Mucosa of rectum (tissue), 2 donors: ENCODE data around the gene SLC1A4.
A peak's percentile ranks its signal among the peaks of the same experiment; 100 is the strongest.
"Not testable (repeated sequence)": the region's sequence is repeated elsewhere in the genome, so short reads cannot be mapped to it uniquely, and the experiment has no call there.

Experiments
- H3K27ac ChIP-seq, 2 donors: one replicate each; pipeline ENCODE4 v1.7.0; 2013; ENCODE audit warnings: inconsistent platforms in 2 of 2, low read depth in 2 of 2, low read length in 2 of 2
- H3K27me3 ChIP-seq, 2 donors: one replicate each; pipeline ENCODE4 v1.7.0; 2013; ENCODE audit warnings: low read length in 2 of 2; ENCODE audit not compliant: control insufficient read depth in 2 of 2, insufficient read depth in 2 of 2
- H3K36me3 ChIP-seq, 2 donors: one replicate each; pipeline ENCODE4 v1.7.0; 2013; ENCODE audit warnings: low read length in 2 of 2; ENCODE audit not compliant: control insufficient read depth in 2 of 2, insufficient read depth in 2 of 2
- H3K4me1 ChIP-seq, 2 donors: one replicate each; pipeline ENCODE4 v1.7.0; 2013; ENCODE audit warnings: low read length in 2 of 2, mild to moderate bottlenecking in 1 of 2; ENCODE audit not compliant: control insufficient read depth in 2 of 2, insufficient read depth in 2 of 2
- H3K4me3 ChIP-seq, 2 donors: one replicate each; pipeline ENCODE4 v1.7.0; 2013; ENCODE audit warnings: low read length in 2 of 2
- H3K9ac ChIP-seq, 2 donors: one replicate each; pipeline ENCODE4 v1.7.0; 2013; ENCODE audit warnings: low read length in 2 of 2, low read depth in 1 of 2, mild to moderate bottlenecking in 1 of 2
- H3K9me3 ChIP-seq, 2 donors: one replicate each; pipeline ENCODE4 v1.7.0; 2013; ENCODE audit warnings: low read length in 2 of 2; ENCODE audit not compliant: control insufficient read depth in 2 of 2
- donor health status: healthy.
- donor health status: Normal muscosa, but diverticular disease.

SLC1A4 gene

GRCh38 chr2:65004232-65004631 is 15.0 kb downstream of the SLC1A4 start:
- not testable (repeated sequence) for H3K27ac ChIP-seq, H3K36me3 ChIP-seq

DNA sequence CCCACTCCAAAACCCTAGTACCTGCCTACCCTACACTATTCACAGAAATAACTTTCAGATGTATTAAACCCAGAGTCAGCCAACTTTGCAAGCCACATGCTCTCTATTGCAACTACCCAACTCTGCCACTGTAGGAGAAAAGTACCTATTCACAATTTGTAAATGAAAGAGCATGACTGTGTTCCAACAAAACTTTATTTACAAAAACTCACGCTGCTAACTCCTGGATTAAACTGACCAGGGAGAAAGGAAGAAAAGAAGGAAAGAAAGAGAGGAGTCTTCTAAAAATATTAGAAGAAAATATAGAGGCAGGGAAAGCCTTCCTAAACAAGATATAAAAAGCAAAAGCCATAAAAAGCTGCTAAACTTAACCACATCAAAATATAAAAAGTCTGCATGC is 24.6 kb downstream of the SLC1A4 start:
- H3K9ac ChIP-seq = no peak overlapping the region
- peaks cover 11 to 24% of the 10 kb centered on the region in 2 donors for H3K36me3 ChIP-seq
- no peak overlapping the region for H3K27ac ChIP-seq
- no peaks in the 10 kb centered on the region for H3K9me3 ChIP-seq
- H3K4me1 ChIP-seq = no peaks in the 10 kb centered on the region
- no peaks in the 10 kb centered on the region for H3K27me3 ChIP-seq
- H3K4me3 ChIP-seq = no peak overlapping the region

More at GRCh38 chr2:65004232-65004631, 15.0 kb downstream of the SLC1A4 start:
- H3K9ac ChIP-seq, H3K4me1 ChIP-seq, H3K27me3 ChIP-seq, H3K4me3 ChIP-seq, H3K9me3 ChIP-seq: not testable (repeated sequence)

- Histone ChIP-seq H3K27me3 (no peaks in the 10 kb centered on the region), H3K4me1 (no peaks in the 10 kb centered on the region), H3K27ac (no peak overlapping the region), H3K9ac (no peak overlapping the region), H3K4me3 (no peak overlapping the region), H3K9me3 (no peaks in the 10 kb centered on the region), H3K36me3 (peaks cover 16 to 33% of the 10 kb centered on the region in 2 donors)
Observed at GRCh38 chr2:65015731-65016130, 26.5 kb downstream of the SLC1A4 start.

- no peak overlapping the region for H3K27ac ChIP-seq
- H3K9ac ChIP-seq = no peak overlapping the region
- H3K36me3 ChIP-seq = peaks cover 21 to 43% of the 10 kb centered on the region in 2 donors
- H3K27me3 ChIP-seq = no peaks in the 10 kb centered on the region
- H3K4me1 ChIP-seq = no peaks in the 10 kb centered on the region
- H3K4me3 ChIP-seq = no peak overlapping the region
- no peaks in the 10 kb centered on the region for H3K9me3 ChIP-seq
Observed at GRCh38 chr2:65016789-65017188, 27.6 kb downstream of the SLC1A4 start.

- Histone ChIP-seq H3K9me3 (no peaks in the 10 kb centered on the region), H3K4me1 (no peaks in the 10 kb centered on the region), H3K27me3 (no peaks in the 10 kb centered on the region), H3K4me3 (no peak overlapping the region), H3K27ac (peak overlapping the region in 1 of 2 donors; percentile 35), H3K36me3 (peaks cover 21 to 44% of the 10 kb centered on the region in 2 donors), H3K9ac (no peak overlapping the region)
Observed at GRCh38 chr2:65017335-65017734, 28.1 kb downstream of the SLC1A4 start.

GRCh38 chr2:65018141-65018582 is 29.0 kb downstream of the SLC1A4 start:
- no peaks in the 10 kb centered on the region for H3K27me3 ChIP-seq
- H3K4me3 ChIP-seq = no peak overlapping the region
- H3K9me3 ChIP-seq = no peaks in the 10 kb centered on the region
- no peaks in the 10 kb centered on the region for H3K4me1 ChIP-seq
- H3K9ac ChIP-seq = no peak overlapping the region
- H3K27ac ChIP-seq = peak overlapping the region; percentile 48 to 64
- peaks cover 21 to 47% of the 10 kb centered on the region in 2 donors for H3K36me3 ChIP-seq

GRCh38 chr2:65019010-65019409 is 29.8 kb downstream of the SLC1A4 start:
- no peak overlapping the region for H3K27ac ChIP-seq
- H3K36me3 ChIP-seq = peaks cover 21 to 49% of the 10 kb centered on the region in 2 donors
- no peaks in the 10 kb centered on the region for H3K27me3 ChIP-seq

GRCh38 chr2:65019675-65020195 is 30.5 kb downstream of the SLC1A4 start:
- H3K9ac ChIP-seq = no peak overlapping the region
- H3K9me3 ChIP-seq = no peaks in the 10 kb centered on the region
- no peak overlapping the region for H3K27ac ChIP-seq
- no peaks in the 10 kb centered on the region for H3K4me1 ChIP-seq
- no peak overlapping the region for H3K4me3 ChIP-seq
- H3K36me3 ChIP-seq = peaks cover 21 to 49% of the 10 kb centered on the region in 2 donors
- no peaks in the 10 kb centered on the region for H3K27me3 ChIP-seq

More at GRCh38 chr2:65019010-65019409, 29.8 kb downstream of the SLC1A4 start:
- no peaks in the 10 kb centered on the region for H3K4me1 ChIP-seq
- no peak overlapping the region for H3K9ac ChIP-seq
- H3K9me3 ChIP-seq = no peaks in the 10 kb centered on the region
- no peak overlapping the region for H3K4me3 ChIP-seq

DNA sequence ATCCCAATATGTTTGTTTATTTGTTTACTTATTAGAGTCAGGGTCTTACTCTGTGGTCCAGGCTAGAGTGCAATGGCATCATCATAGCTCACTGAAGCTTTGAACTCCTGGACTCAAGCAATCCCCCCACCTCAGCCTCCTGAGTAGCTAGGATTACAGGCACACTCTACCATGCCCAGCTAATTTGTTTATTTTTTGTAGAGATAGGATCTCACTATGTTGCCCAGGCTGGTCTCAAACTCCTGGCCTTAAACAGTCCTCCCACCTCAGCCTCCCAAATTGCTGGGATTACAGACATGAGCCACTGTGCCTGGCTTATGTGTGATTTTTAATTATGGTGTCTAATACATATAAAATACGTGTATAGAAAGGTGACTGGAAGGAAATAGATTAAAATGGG is 31.1 kb downstream of the SLC1A4 start:
- H3K27ac ChIP-seq, H3K9me3 ChIP-seq, H3K27me3 ChIP-seq, H3K4me3 ChIP-seq, H3K4me1 ChIP-seq, H3K9ac ChIP-seq: not testable (repeated sequence)
- H3K36me3 ChIP-seq = peaks cover 21 to 49% of the 10 kb centered on the region in 2 donors

GRCh38 chr2:65020943-65021528 is 31.8 kb downstream of the SLC1A4 start:
- H3K4me1 ChIP-seq = peaks cover 0 to 6% of the 10 kb centered on the region in 2 donors
- no peak overlapping the region for H3K27ac ChIP-seq
- no peaks in the 10 kb centered on the region for H3K9me3 ChIP-seq
- no peaks in the 10 kb centered on the region for H3K27me3 ChIP-seq
- H3K36me3 ChIP-seq = peaks cover 21 to 47% of the 10 kb centered on the region in 2 donors
- H3K4me3 ChIP-seq = no peak overlapping the region
- no peak overlapping the region for H3K9ac ChIP-seq
